Panc1 (cell line): ENCODE results near the gene LIMS4. TPM values are rescaled to one million over a fixed set of nuclear protein-coding genes. Genes with fewer than 3 reads are reported as not detected.
A peak's percentile ranks its signal among the peaks of the same experiment; 100 is the strongest.
"Not testable (repeated sequence)": the region's sequence is repeated elsewhere in the genome, so short reads cannot be mapped to it uniquely, and the experiment has no call there.

Source experiments
- ATAC-seq: fragments of 200-7000 bp; cut with Tn5 transposase; 2 replicates; pipeline ENCODE4 v1.9.1; 2020; ENCODE audit warnings: mild to moderate bottlenecking, moderate library complexity
- BruUV-seq: library from RNA; stranded (reverse); fragments of 400-500 nt; replicated peaks from 2 replicates; lab custom pipeline; 2021; lab: Mats Ljungman, UMichigan
- CTCF ChIA-PET: fragments of 300-600 bp; sonication (Branson Sonifier 250); formaldehyde crosslinking; loops from one replicate; lab custom pipeline; 2022; ENCODE audit warnings: antibody characterized with exemption; lab: Charles Lee
- POLR2A ChIA-PET: fragments of 300-600 bp; sonication (Branson Sonifier 250); formaldehyde crosslinking; loops from one replicate; lab custom pipeline; 2022; ENCODE audit warnings: antibody characterized with exemption; lab: Charles Lee
- DNase-seq: peaks from one replicate; pipeline ENCODE4 v3.0.0-alpha.2; 2010; ENCODE audit warnings: low read depth, low spot score
- H3K27ac ChIP-seq: 2 replicates; pipeline ENCODE4 v1.5.1; 2011; ENCODE audit warnings: mild to moderate bottlenecking, low read length, inconsistent platforms
- H3K27me3 ChIP-seq: fragments of 200-500 bp; sonication (Bioruptor generic); 2 replicates; pipeline ENCODE4 v1.6.0; 2014; ENCODE audit warnings: low read length, inconsistent platforms; ENCODE audit not compliant: control insufficient read depth, insufficient read depth
- H3K36me3 ChIP-seq: fragments of 200-500 bp; sonication (Bioruptor generic); 2 replicates; pipeline ENCODE4 v1.5.1; 2014; ENCODE audit warnings: inconsistent platforms, mild to moderate bottlenecking, low read length, moderate library complexity; ENCODE audit not compliant: control insufficient read depth, insufficient read depth
- H3K4me1 ChIP-seq: 2 replicates; pipeline ENCODE4 v1.5.1; 2011; ENCODE audit warnings: inconsistent platforms, mild to moderate bottlenecking, low read length, moderate library complexity; ENCODE audit not compliant: control insufficient read depth, insufficient read depth
- H3K4me3 ChIP-seq, 2 experiments: 2 replicates each; pipeline ENCODE4 v1.5.1; 2011 to 2012; ENCODE audit warnings: low read depth in 2 of 2, low read length in 2 of 2, mild to moderate bottlenecking in 2 of 2, inconsistent platforms in 1 of 2, moderate library complexity in 1 of 2
- H3K9me3 ChIP-seq: fragments of 200-500 bp; sonication (Bioruptor generic); 2 replicates; pipeline ENCODE4 v1.5.1; 2014; ENCODE audit warnings: low read depth, mild to moderate bottlenecking, inconsistent platforms, low read length, moderate library complexity; ENCODE audit not compliant: control insufficient read depth, insufficient read depth
- in situ Hi-C: cut with HindIII; loops from 2 replicates; pipeline ENCODE4 v1.10.0; 2016; ENCODE audit warnings: low sequenced_read_pairs, low pct_unique_long_range_greater_than_20kb
- intact Hi-C: fragments of 100-400 bp; cut with micrococcal nuclease; formaldehyde crosslinking; loops from one replicate; pipeline ENCODE4 v1.10.0; 2022; ENCODE audit not compliant: unreplicated experiment
- total RNA-seq: library from RNA; stranded (reverse); gene quantifications from one replicate; pipeline ENCODE4 v1.2.1, GENCODE V29; 2021; ENCODE audit not compliant: unreplicated experiment

The LIMS4 gene
- total RNA-seq, 1 experiment from 2014 or later = 0.51 TPM

DNA sequence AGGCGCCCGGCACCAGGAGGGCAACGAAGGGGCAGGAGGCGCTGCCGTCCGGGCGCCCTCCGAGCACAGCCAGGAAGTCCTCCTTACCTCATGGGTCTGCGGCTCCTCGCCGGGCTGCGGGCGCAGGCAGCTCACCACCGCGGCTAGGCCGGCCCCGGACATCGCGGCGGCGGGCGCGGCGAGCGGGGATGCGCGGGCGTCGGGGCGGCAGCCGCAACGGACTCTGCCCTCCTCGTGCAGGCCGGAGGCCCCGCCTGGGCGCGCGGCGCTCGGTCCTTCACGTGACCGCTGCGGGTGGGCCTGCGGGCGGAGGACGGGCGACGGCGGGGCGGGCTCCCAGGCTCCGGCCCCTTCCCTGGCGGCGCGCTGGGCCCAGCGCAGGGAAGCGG is 49.0 kb downstream of the LIMS4 start:
- H3K4me1 ChIP-seq, H3K27me3 ChIP-seq, H3K4me3 ChIP-seq, CTCF ChIA-PET, BruUV-seq, H3K9me3 ChIP-seq, POLR2A ChIA-PET, H3K36me3 ChIP-seq, H3K27ac ChIP-seq, in situ Hi-C loops, intact Hi-C loops, DNase-seq: not testable (repeated sequence)
- peak; percentile 88 for ATAC-seq

DNA sequence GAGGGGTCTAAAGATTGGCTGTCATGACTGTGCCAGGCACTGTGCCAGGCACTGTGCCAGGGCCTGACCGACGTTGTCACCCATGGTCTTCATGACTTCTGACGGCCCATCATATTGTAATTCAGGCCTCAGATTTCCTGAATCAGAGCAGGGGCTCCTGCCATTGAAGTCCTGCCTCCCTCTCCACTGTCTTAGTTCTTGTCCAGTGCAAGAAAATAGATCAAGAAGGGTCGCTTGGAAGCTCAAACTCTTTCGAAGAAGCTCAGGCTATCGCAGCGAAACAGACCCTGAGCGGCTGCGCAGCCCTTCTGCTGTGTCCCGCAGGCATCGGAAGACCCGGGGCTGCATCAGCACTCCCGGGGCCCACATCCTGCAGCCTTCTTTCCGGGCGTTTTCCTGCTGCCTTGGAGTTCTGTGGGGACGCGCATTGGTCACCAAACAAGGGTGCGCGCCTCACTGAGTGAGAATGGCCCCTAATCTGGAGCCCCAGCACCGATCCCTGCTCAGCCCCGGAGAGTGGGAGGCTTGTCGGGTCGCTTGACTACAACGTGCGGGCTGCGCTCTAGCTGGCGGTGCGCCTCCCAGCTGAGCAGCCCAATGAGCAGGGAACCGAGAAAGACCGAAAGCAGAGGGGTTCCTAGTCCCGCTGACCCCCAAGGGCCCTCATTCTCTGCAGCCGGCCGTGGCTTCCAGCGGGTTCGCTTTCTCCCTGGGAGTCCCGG is 49.6 kb downstream of the LIMS4 start:
- H3K9me3 ChIP-seq, CTCF ChIA-PET, H3K36me3 ChIP-seq, H3K4me1 ChIP-seq, H3K27ac ChIP-seq, H3K27me3 ChIP-seq, DNase-seq, in situ Hi-C loops, BruUV-seq, POLR2A ChIA-PET, intact Hi-C loops, H3K4me3 ChIP-seq: not testable (repeated sequence)
- ATAC-seq = peak; percentile 75

DNA sequence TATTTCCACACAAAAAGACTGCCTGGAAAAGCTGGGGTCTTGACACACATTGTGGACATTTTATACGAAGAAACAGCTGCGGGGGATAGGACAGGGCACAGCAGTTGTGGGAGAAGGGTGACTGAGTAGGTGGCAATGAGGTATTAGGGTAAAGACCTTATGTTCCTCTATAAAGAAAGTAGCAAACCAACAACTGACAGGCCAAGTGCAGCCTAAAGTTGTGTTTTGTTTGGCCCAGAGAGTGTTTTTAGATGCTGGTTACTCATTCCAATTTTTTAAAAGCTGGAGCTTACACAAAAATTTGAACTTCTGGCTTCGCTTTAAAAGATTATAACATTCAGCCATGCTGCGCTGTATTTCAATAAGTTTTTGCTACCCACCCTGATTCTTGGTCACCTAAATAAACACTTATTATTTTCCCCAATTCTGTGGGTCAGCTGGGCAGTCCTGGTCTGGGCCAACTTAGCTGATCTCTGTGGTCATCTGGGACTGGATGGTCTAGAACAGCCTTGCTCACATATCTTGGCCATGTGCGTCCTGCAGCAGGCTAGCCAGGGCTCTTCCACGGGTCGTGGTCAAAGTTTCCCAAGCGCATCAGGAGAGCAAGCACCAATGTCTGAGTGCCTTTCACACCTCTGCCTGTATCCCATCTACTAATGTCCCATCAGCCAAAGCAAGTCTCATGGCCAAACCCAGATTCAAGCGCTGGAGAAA is 51.8 kb downstream of the LIMS4 start:
- intact Hi-C loops, DNase-seq, in situ Hi-C loops, H3K27ac ChIP-seq, BruUV-seq, H3K4me3 ChIP-seq, POLR2A ChIA-PET, H3K36me3 ChIP-seq, H3K4me1 ChIP-seq, ATAC-seq, H3K27me3 ChIP-seq, H3K9me3 ChIP-seq, CTCF ChIA-PET: not testable (repeated sequence)

DNA sequence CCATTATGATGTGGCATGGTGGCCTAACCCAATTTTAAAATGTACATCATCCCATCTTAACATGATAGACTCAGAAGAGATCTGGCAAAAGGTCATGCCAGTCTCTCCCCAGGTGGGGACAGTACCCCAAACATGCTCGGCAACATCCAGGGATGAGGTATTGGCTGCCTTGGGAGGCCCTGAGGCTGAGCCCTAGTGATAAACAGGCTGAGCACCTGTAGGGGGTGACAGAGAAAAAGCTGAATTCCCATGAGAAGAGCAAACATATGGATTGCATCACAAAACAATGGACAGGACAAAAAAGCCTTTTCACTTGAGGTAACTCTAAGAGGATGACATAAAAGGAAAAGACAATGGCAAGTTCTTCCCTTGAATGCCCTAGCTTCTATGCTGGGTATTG is 65.5 kb downstream of the LIMS4 start:
- CTCF ChIA-PET, DNase-seq, BruUV-seq, ATAC-seq, H3K4me3 ChIP-seq, H3K27me3 ChIP-seq, in situ Hi-C loops, H3K36me3 ChIP-seq, intact Hi-C loops, POLR2A ChIA-PET, H3K27ac ChIP-seq, H3K4me1 ChIP-seq, H3K9me3 ChIP-seq: not testable (repeated sequence)

DNA sequence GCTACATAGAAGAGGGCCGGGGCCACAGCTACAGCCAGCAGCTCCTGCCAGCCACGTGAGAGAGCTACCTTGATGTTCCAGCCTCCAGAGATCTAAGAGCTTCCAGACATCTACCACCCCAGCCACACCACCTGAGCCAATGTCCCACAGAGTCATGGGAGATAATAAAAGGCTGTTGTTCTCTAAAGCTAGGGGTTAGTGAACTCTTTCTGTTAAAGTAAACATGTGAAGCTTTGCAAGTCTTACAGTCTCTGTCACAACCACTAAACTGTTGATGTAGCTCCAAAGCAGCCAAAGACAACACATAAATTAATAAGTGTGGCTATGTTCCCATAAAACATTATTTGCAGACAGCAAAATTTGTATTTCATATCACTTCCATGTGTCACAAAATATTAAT is 67.6 kb downstream of the LIMS4 start:
- POLR2A ChIA-PET = not testable (repeated sequence)

DNA sequence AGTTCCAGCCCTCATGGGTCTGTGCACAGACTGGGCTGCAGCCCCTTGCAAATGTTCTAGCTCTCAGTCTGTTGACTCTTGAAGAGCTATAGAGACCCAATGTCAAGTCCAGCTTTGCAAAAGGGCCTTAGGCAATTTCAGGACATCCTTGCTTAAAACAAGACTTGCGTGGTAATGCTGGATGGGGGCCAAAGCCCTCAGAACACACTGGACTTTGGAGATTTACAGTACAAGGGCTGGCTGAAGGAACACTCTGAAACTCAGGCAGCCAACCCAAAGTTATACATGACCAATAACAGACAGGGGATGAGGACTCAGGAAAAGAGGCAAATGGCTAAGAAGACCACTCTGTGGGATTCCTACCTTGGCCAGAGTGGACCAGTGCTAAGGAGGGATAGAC is 68.4 kb downstream of the LIMS4 start:
- POLR2A ChIA-PET, H3K27ac ChIP-seq, in situ Hi-C loops, H3K4me3 ChIP-seq, ATAC-seq, H3K36me3 ChIP-seq, DNase-seq, intact Hi-C loops, CTCF ChIA-PET, H3K27me3 ChIP-seq, H3K4me1 ChIP-seq, H3K9me3 ChIP-seq, BruUV-seq: not testable (repeated sequence)

More for the DNA sequence above, 67.6 kb downstream of the LIMS4 start:
- H3K27me3 ChIP-seq, H3K9me3 ChIP-seq, intact Hi-C loops, H3K27ac ChIP-seq, in situ Hi-C loops, H3K36me3 ChIP-seq, CTCF ChIA-PET, ATAC-seq, BruUV-seq, H3K4me1 ChIP-seq, DNase-seq, H3K4me3 ChIP-seq: not testable (repeated sequence)

DNA sequence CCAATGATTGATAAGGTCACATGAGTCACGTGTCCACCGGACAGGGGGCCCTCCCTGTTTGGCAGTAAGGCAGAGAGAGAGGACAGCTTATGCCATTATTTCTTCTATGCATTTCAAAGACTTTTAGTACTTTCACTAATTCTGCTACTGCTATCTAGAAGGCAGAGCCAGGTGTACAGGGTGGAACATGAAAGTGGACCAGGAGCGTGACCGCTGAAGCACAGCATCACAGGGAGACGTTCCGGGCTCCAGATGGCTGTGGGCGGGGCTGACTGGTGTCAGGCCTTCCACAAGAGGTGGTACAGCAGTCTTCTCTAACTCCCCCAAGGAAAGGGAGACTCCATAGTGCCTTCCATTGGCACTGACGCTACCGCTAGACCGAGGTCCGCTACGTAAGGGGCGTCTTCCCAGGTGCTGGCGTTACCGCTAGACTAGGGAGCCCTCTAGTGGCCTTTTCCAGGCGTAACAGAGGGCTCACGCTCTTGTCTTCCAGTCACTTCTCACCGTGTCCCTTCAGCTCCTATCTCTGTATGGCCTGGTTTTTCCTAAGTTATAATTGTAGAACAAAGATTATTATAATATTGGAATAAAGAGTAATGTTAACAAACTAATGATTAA is 71.5 kb downstream of the LIMS4 start:
- intact Hi-C loops, H3K27ac ChIP-seq, POLR2A ChIA-PET, H3K27me3 ChIP-seq, H3K9me3 ChIP-seq, H3K36me3 ChIP-seq, BruUV-seq, H3K4me3 ChIP-seq, CTCF ChIA-PET, in situ Hi-C loops, DNase-seq, H3K4me1 ChIP-seq: not testable (repeated sequence)
- peak; percentile 98 for ATAC-seq
